ENCODE data around the gene IQCE.
"Not testable (repeated sequence)": the region's sequence is repeated elsewhere in the genome, so short reads cannot be mapped to it uniquely, and the experiment has no call there.

Gene IQCE

DNA sequence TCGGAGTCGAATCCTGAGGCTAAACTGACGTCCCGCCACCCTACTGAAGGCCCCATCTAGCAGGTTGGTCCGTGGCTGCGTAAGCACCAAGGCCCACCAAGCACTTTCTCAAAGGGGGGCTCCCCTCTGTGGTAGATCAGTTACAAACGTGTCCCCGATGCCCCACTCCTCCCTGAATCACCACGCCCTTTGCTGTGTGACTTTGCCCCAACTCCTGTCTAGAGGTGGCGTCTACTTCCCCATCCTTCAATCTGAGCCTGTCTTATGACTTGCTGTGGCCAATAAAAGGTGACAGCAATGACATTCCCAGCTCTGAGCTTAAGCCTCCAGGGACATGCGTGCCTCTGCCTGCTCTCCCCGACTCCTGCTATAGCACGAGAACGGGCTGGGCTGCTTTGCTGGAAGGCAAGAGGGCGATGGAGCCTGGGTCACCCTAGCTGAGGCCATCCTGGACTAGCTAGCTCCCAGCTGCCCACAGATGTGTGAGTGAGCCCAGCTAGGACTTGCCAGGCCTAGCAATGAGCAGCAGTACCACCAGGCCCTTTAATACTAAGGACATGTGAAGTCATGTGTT, 26.5 kb upstream of the IQCE start:
- not testable (repeated sequence) for DNase-seq (ENCODE audit: low spot score)

DNA sequence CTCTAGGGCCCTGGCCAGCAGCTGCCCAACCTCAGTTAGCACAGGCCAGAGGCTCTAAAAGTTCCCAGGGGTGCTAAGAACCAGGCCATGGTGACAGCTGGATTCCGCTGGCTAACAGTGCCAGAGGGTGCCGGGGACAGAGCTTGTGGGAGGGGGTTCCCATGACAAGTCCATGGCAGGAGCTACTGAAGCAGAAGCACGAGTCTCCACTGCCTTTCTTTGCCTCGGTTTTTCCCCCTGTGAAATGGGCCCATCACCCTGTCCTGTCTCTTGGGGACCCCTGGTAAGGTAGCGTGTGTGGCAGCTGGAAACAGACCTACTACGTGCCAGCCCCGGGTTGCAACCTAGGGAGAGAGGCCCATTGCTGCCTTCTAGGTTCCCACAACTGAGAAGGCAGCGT, 26.0 kb upstream of the IQCE start:
- not testable (repeated sequence) for DNase-seq (ENCODE audit: low spot score)

DNA sequence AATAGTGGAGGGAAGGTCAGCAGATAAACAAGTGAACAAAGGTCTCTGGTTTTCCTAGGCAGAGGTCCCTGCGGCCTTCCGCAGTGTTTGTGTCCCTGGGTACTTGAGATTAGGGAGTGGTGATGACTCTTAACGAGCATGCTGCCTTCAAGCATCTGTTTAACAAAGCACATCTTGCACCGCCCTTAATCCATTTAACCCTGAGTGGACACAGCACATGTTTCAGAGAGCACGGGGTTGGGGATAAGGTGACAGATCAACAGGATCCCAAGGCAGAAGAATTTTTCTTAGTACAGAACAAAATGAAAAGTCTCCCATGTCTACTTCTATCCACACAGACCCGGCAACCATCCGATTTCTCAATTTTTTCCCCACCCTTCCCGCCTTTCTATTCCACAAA, 25.2 kb upstream of the IQCE start:
- not testable (repeated sequence) for DNase-seq (ENCODE audit: low spot score)

DNA sequence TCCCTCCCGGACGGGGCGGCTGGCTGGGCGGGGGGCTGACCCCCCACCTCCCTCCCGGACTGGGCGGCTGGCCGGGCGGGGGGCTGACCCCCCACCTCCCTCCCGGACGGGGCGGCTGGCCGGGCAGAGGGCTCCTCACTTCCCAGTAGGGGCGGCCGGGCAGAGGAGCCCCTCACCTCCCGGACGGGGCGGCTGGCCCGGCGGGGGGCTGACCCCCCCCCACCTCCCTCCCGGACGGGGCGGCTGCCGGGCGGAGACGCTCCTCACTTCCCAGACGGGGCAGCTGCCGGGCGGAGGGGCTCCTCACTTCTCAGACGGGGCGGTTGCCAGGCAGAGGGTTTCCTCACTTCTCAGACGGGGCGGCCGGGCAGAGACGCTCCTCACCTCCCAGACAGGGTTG, 24.6 kb upstream of the IQCE start:
- not testable (repeated sequence) for DNase-seq (ENCODE audit: low spot score)

DNA sequence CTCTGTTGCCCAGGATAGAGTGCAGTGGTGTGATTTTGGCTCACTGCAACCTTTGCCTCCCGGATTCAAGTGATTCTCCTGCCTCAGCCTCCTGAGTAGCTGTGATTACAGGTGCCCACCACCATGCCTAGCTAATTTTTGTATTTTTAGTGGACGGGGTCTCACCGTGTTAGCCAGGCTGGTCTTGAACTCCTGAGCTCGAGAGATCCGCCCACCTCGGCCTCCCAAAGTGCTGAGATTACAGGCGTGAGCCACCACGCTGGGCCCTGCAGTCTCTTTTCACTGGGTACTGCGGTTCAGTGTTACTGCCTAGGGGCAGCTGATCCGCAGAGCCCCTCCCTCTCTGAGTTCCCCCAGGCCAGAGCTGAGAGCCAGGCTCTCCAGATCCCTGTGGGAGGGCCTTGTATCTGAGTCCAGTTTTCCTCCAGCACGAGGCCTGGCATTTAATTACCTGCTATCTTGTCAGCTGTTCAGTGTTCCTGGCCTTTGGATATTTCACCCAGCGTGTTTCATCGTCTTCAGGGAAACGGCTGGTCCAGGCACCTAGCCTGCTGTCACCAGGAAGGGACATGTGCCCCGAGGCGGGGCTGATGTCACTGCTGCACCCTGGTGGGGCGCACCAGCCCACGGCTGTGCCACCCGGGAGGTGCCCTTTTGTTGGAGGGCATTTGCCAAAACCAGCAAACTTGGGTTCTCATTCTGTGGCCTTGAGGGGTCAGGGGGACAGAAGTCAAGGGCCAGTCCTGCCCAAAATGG, 22.7 kb upstream of the IQCE start:
- not testable (repeated sequence) for DNase-seq (ENCODE audit: low spot score)

DNA sequence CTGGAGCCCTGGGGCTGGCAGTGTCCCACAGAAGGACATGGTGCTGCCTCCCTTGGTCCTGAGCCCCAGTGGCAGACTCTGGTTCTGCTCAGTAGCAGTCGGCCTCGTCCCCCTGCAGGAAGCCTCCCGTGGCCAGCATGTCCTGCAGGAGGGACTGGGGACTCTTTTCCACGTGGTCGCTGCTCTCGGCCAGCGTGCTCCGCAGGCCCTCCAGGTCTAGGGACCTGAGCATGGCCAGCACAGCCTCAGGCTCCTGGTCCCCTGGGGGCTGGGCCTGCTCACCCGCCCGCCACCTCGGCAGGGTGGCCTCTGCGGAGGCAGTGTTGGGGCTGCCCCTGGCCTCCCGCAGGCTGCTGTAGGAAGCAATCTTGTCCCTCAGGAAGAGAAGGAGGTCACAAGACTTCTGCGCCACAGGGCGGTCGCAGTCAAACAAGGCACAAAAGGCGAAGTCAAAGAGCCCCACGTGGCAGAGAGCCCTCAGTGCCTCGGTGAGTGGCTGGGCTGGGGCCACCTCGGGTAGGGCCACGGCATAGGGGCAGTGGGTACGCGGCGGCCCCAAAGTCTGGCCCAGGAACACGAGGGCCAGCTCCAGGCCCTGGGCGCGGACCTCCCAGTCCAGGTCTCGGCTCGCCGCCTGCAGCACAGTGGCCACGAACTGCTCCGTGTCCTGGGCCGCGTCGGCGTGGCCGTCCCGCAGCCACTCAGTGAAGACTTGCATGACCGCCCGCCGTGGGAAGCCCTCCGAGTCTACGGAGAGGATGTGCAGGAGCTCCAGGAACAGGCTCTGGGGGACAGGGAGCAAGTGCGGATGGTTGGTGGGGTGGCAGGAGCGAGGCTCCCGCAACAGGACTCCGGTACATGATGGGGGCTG, 20.6 kb upstream of the IQCE start:
- no peak for DNase-seq (ENCODE audit: low spot score)

DNA sequence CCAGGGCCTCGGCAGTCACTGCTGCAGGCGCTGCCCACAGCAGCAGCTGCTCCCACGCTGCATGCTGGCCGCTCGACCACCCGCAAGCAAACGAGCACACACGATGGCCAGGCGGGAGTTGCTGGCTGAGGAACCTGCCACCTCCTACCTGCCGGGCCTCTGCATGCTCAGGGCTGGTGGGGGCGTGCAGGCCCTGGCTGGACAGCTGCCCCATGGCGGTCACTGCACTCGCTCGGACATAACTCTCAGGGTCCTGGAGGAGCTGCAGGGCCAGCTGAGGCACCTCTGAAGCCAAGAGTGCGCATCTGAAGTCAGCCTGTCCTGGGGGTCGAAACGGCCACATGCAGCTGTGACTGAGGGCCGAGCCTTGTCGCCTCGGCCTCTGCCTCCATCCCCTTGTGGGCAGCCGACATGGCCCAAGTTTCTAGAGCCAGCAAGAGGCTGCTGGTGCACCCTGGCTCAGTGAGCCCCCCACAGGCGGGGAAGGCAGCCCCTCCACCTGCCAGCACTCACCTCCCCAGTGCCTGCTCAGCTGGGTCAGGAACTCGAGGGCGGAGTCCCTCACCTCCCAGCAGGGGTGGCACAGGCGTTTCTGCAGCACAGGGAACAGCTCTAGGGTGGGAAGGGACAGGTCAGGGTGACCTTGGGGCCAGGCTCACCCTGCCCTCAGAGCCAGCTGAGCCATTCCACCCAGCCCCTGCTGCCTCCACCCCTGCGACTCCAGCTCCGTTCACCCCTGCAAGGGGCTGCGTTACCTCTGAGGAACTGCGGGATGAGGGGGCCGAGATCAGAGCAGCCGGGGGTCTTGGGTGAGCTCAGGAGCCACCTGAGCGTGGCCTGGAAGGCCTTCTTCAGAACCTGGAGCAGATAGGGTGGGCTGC, 19.5 kb upstream of the IQCE start:
- DNase-seq (ENCODE audit: low spot score), result no peak

DNA sequence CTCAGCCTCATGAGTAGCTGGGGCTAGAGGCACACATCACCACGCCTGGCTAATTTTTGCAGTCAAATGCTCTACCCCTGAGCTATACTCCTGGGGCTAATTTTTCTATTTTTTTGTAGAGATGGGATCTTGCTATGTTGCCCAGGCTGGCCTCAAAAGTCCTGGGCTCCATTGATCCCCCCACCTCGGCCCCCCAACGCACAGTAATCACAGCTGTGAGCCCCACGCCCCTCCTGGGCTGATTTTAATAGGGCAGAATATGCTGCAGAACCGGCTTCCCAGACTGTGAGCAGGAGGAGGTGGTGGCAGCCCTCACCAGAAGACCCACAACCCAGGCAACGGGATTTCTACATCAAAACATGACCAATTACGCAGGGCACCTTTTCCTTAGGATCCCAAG, 18.6 kb upstream of the IQCE start:
- no peak for DNase-seq (ENCODE audit: low spot score)

DNA sequence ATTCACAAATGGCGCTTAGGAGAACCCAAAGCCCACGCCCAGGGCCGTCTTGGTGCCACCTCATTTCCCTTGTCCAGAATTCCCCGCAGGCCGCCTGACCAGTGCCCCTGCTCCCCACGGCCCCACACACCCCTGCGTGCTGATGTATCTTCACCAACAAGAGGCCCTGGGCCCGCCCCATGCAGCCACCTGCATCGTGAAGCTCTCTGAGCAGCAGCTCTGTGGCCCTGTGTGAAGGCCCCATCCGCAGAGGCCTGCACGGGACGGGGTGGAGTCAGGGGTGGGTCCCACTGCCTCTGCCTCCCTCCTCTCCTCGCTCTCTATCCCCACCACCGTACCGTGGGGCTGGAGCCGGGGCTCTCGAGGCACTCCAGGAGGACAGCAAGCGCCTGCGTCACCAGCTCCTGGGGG, 18.1 kb upstream of the IQCE start:
- DNase-seq (ENCODE audit: low spot score), result no peak

DNA sequence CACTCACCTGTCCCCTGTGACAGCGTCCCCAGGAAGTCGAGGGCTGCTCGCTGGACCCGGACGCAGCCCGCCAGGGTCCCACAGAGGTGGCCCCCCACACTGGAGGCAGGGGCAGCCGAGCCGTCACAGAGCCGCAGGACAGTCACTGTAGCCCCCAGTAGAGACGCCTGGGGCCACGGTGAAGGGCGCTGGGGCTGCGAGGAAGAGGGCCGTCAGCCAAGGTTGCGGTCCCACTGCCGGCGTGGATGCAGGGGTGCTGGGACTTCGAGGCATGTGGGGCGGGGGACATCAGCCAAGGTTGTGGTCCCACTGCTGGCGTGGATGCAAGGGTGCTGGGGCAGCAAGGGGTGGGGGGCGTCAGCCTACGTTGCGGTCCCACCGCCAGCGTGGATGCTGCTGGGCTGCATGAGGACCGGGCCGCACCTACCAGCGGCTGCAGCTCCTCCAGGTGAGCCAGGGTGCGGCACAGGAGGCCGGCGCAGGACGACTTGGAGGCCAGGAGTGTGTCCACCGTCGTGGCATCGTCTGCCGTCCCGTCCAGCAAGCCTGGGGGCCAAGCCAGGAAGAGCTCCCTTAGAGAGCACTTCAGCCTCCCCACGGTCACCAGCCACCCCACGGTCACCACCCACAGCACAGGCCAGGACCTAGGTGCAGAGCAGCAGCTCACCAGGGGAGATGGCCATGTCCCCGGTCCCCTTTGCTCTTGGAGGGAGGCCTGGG, 17.3 kb upstream of the IQCE start:
- DNase-seq (ENCODE audit: low spot score), result no peak

DNA sequence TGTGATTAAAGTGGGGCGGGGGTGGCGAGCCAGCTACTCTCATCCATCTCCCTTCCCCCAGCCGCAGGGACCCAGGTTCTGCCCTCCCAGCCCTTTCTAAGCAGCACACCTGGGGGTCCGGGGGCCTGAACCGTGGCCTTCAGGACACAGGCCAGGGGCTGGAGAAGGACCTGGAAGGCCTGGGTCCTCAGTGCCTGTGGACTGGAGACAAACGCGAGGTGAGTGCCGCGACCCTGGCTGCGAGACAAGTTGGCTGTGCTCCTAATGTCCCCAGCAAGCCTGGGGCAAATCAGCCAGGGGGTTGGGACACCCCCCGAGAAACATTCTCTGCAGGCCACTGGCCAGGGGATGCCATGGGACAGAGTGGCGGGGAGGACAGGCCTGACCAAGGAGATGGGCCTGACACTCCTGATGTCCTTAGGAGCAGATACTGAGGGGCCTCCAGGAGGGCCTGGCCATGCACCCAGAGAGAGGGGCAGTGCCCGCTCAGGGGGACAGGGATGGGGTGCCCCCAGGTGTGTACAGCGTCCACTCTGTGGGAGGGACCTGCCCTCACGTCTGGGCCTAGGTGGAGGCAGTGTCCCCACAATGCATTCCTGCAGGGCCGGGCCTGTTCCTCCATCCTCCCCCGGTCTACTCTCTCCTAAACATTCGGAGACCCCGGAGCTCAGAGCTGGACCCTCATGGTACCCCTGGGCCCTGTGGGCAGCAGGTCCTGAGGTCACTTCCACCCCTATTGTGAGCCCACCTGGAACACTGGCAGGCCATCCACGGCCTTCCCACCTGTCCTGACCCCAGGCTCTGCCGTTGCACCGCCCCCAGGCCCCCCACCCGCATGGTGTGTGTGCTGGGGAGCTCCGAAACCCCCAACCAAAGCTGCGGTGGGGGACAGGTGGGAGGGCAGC, 16.5 kb upstream of the IQCE start:
- no peak for DNase-seq (ENCODE audit: low spot score)

DNA sequence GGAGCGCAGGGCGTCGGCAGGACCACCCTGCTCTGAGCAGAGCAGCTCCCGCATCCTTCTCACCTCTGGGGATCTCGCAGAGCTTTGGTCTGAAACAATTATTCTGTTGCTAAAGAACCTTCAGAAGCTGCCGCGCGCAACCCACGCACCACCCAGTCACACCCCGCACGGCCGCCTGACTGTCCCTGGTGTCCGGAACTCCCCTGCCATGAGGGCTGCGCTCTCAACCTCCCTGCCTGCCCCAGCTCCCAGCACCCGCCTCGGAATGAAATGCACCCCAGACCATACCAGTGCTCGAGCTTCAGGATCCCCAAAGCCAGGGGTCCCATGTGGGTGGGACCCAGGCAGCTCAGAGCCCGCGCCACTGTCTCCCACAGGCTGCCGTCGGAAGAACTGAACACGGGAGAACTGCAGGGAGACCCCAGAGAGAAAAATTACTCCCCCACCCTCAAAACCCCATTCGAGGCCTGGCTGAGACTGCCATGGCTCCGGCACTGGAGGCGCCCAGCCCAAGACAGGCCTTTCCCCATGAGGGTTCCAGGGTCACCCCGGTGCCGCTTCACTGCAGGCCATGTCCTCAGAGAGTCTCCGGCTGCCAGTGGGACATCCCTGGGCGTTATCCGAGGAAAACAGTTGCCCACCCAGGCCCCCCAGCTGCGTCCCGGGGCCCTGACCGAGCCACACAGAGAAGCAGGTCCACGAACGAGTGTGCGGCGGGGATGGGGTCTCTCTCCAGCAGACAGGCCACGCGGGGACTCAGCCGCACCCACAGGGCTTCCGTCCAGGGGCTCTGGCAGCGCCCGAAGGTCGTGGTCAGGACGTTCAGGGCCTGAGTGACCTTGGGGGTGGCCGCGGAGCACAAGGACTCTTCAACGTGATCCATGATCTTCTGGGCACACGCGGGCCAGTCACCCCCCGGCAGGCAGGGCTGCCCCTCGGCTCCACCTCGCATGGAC, 15.6 kb upstream of the IQCE start:
- DNase-seq (ENCODE audit: low spot score), result no peak

DNA sequence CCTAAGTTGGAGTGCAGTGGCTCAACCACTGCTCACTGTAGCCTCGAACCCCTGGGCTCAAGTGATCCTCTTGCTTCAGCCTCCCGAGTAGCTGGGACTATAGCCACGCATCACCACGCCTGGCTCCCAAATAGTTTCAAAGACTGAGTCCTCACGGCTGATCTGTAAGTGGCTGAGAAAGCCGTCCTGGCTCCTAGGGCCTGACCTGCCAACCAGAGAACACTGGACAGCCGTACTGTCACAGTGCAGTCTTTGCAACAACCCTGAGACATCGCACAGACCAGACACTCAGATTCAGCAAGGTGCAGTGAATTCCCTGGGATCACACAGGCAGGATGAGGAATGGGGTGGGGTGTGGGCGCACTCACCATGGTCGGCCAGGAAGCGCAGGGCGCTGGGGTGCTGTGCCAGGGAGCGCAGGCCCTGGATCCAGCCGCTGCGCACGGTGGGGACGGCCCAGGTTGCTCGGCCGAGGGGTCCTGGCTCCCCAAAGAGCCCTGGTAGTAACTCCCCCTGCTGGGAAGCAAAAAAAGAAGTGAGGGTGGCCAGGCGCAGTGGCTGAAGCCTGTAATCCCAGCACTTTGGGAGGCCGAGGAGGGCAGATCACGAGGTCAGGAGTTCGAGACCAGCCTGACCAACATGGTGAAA, 14.1 kb upstream of the IQCE start:
- no peak for DNase-seq (ENCODE audit: low spot score)

DNA sequence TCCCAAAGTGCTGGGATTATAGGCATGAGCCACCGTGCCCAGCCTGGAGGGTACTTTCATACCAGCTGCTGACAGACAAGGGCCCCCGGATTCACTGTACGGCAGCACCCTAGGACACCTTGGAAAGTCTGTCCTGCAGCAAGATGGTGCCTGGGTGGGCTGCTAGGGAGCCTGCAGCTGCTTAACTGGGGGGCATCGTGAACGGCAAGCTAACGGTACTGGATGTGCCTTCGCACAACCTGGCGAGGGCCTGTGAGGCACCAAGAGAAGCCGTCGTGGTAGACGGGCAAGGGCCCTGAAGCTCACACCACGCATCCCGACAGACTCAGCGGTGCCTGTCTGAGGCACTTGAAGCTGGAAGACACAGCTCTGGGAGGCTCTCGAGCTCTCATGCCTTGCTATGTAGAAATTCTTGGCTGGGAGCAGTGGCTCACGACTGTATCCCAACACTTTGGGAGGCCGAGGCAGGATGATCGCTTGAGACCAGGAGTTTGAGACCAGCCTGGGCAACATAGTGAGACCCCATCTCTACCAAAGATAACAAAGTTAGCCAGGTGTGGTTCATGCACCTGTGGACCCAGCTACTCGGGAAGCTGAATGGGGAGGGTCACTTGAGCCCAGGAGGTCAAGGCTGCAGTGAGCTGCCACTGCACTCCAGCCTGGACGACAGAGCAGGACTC, 12.9 kb upstream of the IQCE start:
- no peak for DNase-seq (ENCODE audit: low spot score)

DNA sequence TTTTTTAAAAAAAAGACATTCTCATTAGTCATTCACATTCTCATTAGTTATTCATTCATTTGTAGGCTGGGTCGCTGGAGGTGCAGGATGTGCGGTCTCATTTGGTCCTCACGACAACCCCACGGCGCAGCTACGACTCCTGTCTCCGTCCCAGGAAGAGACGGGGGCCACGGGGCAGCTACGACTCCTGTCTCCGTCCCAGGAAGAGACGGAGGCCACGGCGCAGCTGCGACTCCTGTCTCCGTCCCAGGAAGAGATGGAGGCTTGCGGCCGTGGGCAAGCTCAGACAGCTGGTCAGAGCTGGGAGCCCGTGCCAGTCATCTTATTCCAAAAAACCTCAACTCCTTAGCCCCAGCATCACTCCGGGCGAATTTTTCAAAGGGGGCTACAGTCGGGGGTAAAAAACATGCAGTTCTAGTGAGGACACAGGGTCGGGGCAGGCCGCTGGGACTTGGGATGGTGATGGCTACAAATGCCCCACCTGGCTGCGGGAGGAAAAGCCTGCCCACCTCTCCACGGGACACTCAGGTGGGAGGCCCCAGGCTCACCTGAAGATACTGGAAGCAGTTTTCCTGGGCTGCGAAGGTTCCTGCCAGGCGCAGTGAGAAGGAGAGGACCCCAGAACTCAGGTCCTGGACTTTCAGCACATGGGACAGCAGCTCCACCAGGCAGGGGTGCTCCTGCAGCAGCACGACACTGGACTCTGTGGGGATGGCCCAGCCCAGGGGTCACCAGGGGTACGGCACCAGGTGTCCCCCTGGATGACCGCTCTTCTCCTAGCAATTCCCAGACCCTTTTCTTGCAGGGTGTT, 11.8 kb upstream of the IQCE start:
- DNase-seq (ENCODE audit: low spot score), result no peak

DNA sequence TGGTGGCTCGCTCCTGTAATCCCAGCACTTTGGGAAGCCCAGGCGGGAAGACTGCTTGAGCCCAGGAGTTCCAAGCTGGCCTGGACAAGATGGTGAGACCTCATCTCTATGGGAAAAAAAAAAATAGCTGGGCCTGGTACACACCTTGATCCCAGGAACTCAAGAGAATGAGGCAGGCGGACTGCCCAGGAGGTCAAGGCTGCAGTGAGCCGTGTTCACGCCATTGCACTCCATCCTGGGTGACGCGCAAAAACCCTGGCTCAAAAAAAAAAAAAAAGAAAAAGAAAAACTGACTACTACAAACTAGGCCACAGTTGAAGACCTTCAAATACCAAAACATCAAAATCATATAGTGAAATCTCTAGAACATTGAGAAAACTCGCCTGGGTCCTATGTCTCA, 7.4 kb upstream of the IQCE start:
- DNase-seq (ENCODE audit: low spot score), result no peak

DNA sequence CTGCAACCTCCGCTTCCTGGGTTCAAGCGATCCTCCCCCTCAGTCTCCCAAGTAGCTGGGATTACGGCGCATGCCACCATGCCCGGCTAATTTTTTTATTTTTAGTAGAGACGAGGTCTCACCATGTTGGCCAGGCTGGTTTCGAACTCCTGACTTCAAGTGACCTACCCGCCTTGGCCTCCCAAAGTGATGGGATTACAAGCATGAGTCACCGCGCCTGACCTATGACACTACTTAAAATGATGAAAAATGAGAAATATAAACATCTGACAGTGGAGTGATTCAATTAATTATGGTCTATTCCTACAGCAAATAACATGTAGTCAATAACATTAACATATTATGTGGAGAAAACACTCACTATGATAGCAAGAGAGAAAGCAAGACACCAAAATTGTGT, 5.7 kb upstream of the IQCE start:
- DNase-seq (ENCODE audit: low spot score), result no peak

Data from CD4-positive, alpha-beta T cell treated with Interleukin-2 at 100 ng/mL for 4 hours (primary cell).